Dendritic cell treated with granulocyte-macrophage colony-stimulating factor and Interleukin-4, amounts not matched to agents 40 ng/mL and 50 ng/mL, for 4 days (primary cell): Measurements from ENCODE around the gene KLHL14.

Source experiments
- H3K27ac Mint-ChIP-seq: one replicate; pipeline ENCODE4 v1.8.0; 2022; ENCODE audit warnings: mild to moderate bottlenecking, mixed read lengths
- H3K27me3 Mint-ChIP-seq: one replicate; pipeline ENCODE4 v1.8.0; 2022; ENCODE audit warnings: mild to moderate bottlenecking, mixed read lengths
- H3K36me3 Mint-ChIP-seq: one replicate; pipeline ENCODE4 v1.8.0; 2022; ENCODE audit warnings: low read depth, mixed read lengths
- H3K4me1 Mint-ChIP-seq: one replicate; pipeline ENCODE4 v1.8.0; 2022; ENCODE audit warnings: low read depth, mixed read lengths
- H3K4me3 Mint-ChIP-seq: one replicate; pipeline ENCODE4 v1.8.0; 2022; ENCODE audit warnings: mild to moderate bottlenecking, moderate library complexity, mixed read lengths
- H3K9me3 Mint-ChIP-seq: one replicate; pipeline ENCODE4 v1.8.0; 2022; ENCODE audit warnings: mixed read lengths
- intact Hi-C: fragments of 100-400 bp; cut with micrococcal nuclease; formaldehyde crosslinking; loops from one replicate; pipeline ENCODE4 v1.15.0; 2022

The KLHL14 gene

DNA sequence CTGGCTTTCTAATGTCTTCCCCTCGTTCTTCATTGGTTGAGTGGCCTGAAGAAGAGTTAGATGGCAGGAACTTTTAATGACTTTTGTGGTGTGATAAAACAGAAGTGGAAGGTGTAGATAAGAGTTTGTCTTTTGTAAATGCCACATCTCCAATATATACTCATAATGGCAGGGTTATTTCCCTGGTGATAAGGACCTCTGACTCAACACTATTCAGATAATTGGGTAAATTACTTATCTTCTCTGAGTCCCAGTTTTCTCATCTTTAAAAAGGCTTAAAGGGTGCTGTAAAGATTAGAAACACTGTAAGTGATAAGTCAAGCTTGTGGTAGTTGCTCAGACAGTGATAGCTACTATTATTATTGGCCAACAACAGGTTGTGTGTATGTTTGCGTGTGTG, 9.5 kb downstream of the KLHL14 start:
- Mint-ChIP-seq H3K4me1 (no peaks in the 10 kb centered on the region), H3K4me3 (no peak overlapping the region), H3K27me3 (peaks cover 4% of the 10 kb centered on the region), H3K9me3 (no peaks in the 10 kb centered on the region), H3K27ac (no peak overlapping the region), H3K36me3 (no peaks in the 10 kb centered on the region)
- intact Hi-C loops = loop anchor here (10.0 kb wide), 1 partner anchor 58 kb away; no protein-coding TSS in a partner anchor

DNA sequence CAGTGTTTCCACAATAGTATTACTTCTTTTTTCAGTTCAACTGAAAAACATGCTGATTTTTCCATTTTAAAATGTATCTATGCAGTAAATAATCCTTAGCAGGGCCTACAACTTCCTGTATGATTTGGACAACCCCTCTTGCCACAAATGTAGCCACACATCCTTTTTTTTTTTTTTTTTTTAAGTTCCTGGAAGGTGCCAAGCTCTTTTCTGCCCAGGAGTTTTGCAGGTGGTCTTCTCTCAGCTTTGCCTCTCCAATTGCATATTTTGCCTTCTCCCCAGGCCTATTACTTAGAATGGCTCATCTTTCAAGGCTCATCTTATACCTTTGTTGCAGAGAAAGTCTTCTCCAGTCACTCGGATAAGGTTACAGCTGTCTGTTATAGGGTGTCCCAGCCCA, 11.6 kb downstream of the KLHL14 start:
- Mint-ChIP-seq H3K27ac (no peak overlapping the region), H3K27me3 (no peaks in the 10 kb centered on the region), H3K4me1 (no peaks in the 10 kb centered on the region), H3K9me3 (no peaks in the 10 kb centered on the region), H3K36me3 (no peaks in the 10 kb centered on the region), H3K4me3 (no peak overlapping the region)
- intact Hi-C loops = loop anchor here (10.0 kb wide), 1 partner anchor 56 kb away; no protein-coding TSS in a partner anchor

DNA sequence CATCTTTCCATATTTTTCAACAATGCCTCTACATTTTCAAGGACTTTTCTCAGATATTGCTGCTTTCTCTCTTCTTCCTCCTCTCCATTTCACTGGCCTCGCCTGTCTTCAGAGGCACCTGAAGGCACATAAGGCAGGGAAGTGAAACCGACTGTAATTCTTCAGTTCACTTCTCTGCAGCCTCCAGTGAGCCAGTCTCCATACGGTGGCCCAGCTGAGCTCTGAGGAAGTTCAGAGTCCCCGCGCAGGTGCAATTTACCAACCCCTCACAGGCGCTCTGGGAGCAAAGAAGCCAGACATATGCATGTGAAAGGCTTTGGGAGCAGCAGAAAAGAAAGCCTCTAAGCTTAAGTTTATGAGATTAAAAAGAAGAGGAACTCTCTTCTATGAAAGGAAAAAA, 12.4 kb downstream of the KLHL14 start:
- Mint-ChIP-seq H3K9me3 (no peaks in the 10 kb centered on the region), H3K4me1 (no peaks in the 10 kb centered on the region), H3K36me3 (no peaks in the 10 kb centered on the region), H3K4me3 (no peak overlapping the region), H3K27me3 (no peaks in the 10 kb centered on the region), H3K27ac (no peak overlapping the region)
- intact Hi-C loops = loop anchor here (10.0 kb wide), 1 partner anchor 56 kb away; no protein-coding TSS in a partner anchor

DNA sequence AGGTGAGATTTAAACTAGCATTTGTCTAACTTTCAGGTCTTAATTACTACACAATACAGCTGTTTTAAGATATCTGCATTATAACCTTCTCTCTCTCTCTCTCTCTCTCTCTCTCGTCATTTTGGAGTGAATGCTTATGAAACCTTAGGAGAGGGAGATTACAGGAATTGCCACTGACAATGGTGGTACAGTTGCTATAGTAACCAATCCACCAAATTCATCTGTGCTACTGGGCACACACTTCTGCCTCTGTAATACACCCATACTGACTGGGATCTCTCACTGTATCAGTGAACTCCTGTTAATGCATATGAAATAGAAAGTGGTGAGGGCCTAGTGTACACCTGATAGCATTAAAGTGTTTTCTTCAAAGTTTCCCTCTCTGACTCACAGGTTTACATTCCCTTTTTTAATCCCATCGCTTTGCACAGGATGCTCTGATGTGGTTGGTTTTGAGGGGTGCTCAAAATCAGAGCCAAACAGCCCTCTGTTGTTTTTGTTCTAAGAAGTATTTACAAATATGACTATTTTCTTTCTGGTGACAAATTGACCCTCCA, 13.1 kb downstream of the KLHL14 start:
- no peaks in the 10 kb centered on the region for H3K36me3 Mint-ChIP-seq
- H3K27me3 Mint-ChIP-seq = no peaks in the 10 kb centered on the region
- intact Hi-C loops = loop anchor here (10.0 kb wide), 1 partner anchor 55 kb away; no protein-coding TSS in a partner anchor
- H3K27ac Mint-ChIP-seq = no peak overlapping the region
- no peaks in the 10 kb centered on the region for H3K9me3 Mint-ChIP-seq
- no peak overlapping the region for H3K4me3 Mint-ChIP-seq
- H3K4me1 Mint-ChIP-seq = no peaks in the 10 kb centered on the region

DNA sequence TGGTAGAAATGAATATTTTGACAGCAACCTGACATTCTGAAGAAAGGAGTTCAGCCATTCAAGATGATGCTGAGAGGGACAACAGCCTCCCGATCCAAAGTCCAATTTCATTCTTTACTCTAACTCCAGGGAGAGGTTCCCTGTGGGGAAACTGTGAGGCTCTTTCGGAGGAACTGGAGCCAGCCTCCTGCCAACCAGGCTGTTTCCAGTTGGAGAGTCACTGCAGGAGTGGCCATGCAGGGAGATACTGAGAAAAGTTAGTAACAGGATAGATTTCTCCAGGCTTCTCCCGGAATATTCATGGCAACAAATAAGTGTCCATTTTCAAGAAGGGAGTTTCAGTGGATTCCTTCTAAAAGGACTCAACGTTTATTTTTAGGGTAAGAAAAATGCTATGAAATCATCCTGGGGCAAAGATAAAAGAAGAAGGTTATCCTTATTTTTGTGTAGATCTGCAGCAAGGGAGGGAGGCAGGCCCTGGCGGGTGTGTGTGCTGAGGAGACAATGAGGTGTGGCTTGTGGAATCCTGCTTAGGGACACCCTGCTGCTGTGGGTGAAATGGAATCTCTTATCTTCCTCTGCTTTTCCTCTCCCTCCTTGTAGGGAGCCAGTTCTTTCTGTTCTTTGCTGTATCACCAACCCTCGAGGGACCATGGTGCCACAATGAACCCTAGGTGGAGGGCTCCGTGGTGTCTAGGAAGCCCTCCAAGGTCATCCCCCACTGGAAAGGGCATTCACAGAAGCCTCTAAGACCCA, 18.1 kb downstream of the KLHL14 start:
- intact Hi-C loops = no loop called here
- Mint-ChIP-seq H3K4me3 (no peak overlapping the region), H3K36me3 (no peaks in the 10 kb centered on the region), H3K9me3 (no peaks in the 10 kb centered on the region), H3K4me1 (no peaks in the 10 kb centered on the region), H3K27me3 (no peaks in the 10 kb centered on the region), H3K27ac (no peak overlapping the region)

DNA sequence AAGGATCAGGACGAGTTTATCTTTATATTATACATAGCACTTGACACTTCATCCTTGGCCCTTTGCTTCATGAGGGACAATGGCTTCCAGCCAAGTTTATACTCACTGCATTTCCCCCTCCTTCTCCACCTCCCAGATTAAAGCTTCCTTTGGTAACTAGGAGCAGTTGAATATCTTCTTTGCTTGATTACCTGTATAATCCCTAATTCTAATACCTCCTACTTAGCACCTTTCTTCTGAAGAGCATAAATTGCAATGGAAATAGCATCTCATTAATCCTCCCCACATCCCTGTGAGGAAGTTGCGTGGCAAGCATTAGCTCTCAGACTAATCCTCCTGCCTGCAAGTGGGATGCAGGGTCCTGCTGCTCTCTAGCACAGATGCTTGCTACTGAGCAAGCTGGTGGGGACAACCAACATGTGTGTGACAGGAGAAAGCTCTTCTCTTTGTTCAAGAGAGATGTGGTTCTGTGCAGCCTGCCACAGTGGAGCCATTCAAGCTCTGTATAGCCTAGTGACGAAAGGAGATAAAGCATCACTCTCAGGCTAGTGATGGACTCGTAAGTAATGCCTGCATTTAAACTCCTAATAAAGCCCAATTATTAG, 19.1 kb downstream of the KLHL14 start:
- H3K36me3 Mint-ChIP-seq = no peaks in the 10 kb centered on the region
- H3K27me3 Mint-ChIP-seq = no peaks in the 10 kb centered on the region
- H3K4me1 Mint-ChIP-seq = no peaks in the 10 kb centered on the region
- no peak overlapping the region for H3K4me3 Mint-ChIP-seq
- no peak overlapping the region for H3K27ac Mint-ChIP-seq
- no peaks in the 10 kb centered on the region for H3K9me3 Mint-ChIP-seq
- intact Hi-C loops = no loop called here

DNA sequence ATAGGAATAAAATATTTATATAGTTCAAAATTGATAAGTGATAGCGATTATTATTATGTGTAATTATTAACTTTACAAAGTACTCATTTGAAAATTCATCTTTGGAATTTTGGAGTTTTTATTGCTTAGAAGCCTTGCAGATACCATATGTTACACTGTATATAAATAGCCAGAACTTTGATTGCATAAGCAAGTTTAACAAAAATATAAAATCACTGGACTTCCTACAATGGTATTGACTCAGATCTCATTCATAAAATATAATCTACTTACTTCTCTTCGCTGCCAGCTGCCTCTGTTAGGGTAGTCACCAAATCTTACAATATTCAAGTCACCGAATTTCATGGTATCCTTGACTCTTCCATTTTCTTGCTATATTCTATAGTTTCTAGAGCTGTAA, 22.5 kb downstream of the KLHL14 start:
- no peaks in the 10 kb centered on the region for H3K36me3 Mint-ChIP-seq
- H3K4me3 Mint-ChIP-seq = no peak overlapping the region
- no peak overlapping the region for H3K27ac Mint-ChIP-seq
- H3K27me3 Mint-ChIP-seq = no peaks in the 10 kb centered on the region
- intact Hi-C loops = no loop called here
- H3K4me1 Mint-ChIP-seq = no peaks in the 10 kb centered on the region
- no peaks in the 10 kb centered on the region for H3K9me3 Mint-ChIP-seq

DNA sequence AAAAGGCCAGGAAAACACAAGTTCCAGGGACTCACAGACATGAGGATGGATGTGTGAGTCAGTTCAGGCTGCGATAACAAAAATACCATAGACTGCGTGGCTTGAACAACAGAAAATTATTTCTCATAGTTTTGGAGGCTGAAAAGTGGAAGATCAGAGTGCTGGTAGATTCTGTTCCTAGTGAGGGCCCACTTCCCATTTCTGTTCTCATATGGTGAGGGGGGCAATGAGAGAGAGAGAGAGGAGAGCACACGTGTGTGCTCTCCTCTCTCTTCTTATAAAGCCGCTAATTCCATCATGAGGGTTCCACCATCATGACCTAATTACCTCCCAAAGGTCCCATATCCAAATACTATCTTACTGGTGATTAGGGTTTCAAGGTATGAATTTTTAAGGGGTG, 23.0 kb downstream of the KLHL14 start:
- Mint-ChIP-seq H3K4me3 (no peak overlapping the region), H3K9me3 (no peaks in the 10 kb centered on the region), H3K36me3 (no peaks in the 10 kb centered on the region), H3K4me1 (no peaks in the 10 kb centered on the region), H3K27ac (no peak overlapping the region), H3K27me3 (no peaks in the 10 kb centered on the region)
- intact Hi-C loops = no loop called here

DNA sequence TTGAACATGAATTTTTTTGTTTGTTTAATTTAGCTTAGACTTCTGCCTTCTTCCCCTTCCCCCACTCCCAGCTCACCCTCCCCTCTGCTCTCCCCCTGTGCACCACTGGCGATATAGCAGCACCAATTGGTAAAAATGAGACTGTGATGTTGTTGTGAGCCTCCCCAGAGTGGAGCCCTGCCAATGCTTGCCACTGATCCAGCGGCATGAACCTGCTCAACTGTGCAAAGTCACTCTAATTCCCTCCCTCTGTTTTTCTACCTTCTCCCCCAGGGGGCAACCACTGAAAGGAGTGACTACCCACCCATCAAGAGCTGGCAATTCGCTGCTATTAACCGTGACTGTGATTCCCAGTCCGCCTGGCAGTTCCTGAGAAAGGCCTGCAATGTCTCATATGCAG, 30.2 kb downstream of the KLHL14 start:
- Mint-ChIP-seq H3K4me1 (no peaks in the 10 kb centered on the region), H3K36me3 (no peaks in the 10 kb centered on the region), H3K9me3 (no peaks in the 10 kb centered on the region), H3K27ac (no peak overlapping the region), H3K4me3 (no peak overlapping the region), H3K27me3 (no peaks in the 10 kb centered on the region)
- intact Hi-C loops = no loop called here

DNA sequence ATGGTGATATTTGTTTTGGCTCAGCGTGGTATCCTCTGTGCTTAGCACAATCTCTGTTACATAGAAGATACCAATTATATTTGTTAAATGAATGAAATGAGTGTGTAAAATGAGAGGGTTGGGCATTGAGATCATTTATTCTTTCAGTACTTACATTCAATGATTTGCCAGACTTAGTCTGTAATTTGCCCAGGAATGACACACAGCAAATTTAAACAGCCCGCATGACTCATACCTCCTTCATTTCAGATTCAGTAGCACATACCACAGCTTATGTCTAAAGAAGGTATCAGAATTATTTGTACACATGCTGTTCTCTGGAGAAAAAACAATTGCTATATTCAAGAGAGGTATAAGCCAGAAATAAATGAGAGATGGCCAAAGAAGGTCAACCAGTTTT, 37.0 kb downstream of the KLHL14 start:
- Mint-ChIP-seq H3K9me3 (no peaks in the 10 kb centered on the region), H3K27me3 (peaks cover 2% of the 10 kb centered on the region), H3K4me1 (no peaks in the 10 kb centered on the region), H3K36me3 (no peaks in the 10 kb centered on the region), H3K27ac (no peak overlapping the region), H3K4me3 (no peak overlapping the region)
- intact Hi-C loops = no loop called here

DNA sequence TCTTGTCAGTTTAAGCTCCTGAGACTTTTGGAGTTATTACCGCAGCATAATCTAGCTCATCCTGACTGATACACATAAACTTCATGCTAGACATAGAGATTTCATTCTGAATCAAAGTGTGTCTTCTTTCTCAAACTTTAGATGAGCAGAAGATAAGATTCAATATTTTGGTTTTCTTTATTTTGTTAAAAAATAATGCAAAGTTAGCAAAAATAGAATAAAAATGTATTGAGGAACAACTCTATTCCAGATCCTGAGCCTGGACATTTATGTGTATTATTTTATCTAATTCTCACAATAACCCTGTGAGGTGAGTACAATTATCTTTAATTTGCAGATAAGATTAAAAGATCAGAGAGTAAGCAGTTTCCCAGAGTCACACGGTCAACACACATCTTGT, 38.4 kb downstream of the KLHL14 start:
- intact Hi-C loops = no loop called here
- Mint-ChIP-seq H3K4me3 (no peak overlapping the region), H3K4me1 (no peaks in the 10 kb centered on the region), H3K9me3 (no peaks in the 10 kb centered on the region), H3K27me3 (peaks cover 2% of the 10 kb centered on the region), H3K27ac (no peak overlapping the region), H3K36me3 (no peaks in the 10 kb centered on the region)

DNA sequence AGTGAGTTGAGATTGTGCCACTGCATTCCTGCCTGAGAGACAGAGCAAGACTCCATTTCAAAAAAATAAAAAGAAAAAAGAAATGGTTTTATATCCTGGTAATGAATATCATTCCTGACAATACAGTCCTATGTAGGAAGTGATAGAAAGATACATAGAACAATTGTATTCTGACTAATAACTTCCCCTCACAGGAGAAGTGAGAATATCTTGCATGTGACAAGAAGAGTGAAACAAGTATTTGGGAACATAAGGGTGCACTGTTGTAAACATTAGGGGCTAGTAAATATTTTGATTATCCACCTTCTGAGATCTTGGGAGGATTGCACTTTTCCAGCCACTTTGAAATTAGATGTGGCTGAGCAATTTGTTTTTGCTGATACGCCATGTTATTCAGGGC, 40.7 kb downstream of the KLHL14 start:
- H3K36me3 Mint-ChIP-seq = no peaks in the 10 kb centered on the region
- H3K9me3 Mint-ChIP-seq = no peaks in the 10 kb centered on the region
- H3K27ac Mint-ChIP-seq = no peak overlapping the region
- no peaks in the 10 kb centered on the region for H3K4me1 Mint-ChIP-seq
- intact Hi-C loops = no loop called here
- H3K27me3 Mint-ChIP-seq = peaks cover 2% of the 10 kb centered on the region
- H3K4me3 Mint-ChIP-seq = no peak overlapping the region

DNA sequence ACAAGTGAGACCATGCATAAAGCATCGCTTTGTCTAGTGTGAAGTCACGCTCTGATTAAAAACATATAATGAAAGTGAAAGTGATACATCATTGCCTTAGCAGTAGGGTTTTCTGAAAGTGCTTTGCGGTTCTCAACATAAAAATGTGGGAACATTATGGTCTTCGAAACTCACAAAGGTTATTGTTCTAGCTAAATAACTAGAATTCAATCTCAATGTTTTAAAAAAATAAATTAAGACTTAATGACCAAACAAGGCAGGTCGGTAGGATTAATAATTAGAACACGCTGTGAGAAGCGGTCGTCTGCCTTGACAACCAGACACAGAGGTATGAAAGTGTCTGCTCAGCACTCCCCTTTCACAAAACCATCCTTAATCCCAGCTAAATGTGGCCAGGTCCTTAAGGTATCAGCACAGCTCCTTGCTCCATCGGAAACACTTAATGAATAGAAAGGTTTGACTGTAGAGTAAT, 42.2 kb downstream of the KLHL14 start:
- intact Hi-C loops = no loop called here

DNA sequence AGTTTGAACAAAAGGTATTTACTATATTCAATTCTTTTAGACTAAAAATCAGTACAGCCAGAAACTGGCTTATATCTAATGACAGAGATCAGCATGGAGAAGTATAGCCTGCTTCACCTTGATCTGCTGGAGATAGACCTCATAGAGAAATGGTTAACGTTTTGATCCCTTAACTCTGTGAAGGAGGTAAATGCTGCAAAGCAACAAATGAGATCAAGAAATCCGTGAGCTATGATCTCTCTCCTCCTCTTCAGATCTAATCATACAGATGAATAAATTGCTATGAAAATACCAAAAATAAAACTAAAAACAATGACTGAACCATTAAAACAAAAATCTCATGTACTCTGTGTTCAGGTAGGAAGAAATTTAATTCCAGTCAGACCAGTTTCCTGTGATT, 42.8 kb downstream of the KLHL14 start:
- Mint-ChIP-seq H3K9me3 (no peaks in the 10 kb centered on the region), H3K4me3 (no peak overlapping the region), H3K36me3 (no peaks in the 10 kb centered on the region), H3K27me3 (peaks cover 2% of the 10 kb centered on the region), H3K27ac (no peak overlapping the region), H3K4me1 (no peaks in the 10 kb centered on the region)
- intact Hi-C loops = no loop called here

More for the DNA sequence above, 42.2 kb downstream of the KLHL14 start:
- peaks cover 2% of the 10 kb centered on the region for H3K27me3 Mint-ChIP-seq
- no peak overlapping the region for H3K4me3 Mint-ChIP-seq
- no peaks in the 10 kb centered on the region for H3K9me3 Mint-ChIP-seq
- H3K36me3 Mint-ChIP-seq = no peaks in the 10 kb centered on the region
- no peak overlapping the region for H3K27ac Mint-ChIP-seq
- no peaks in the 10 kb centered on the region for H3K4me1 Mint-ChIP-seq
